Head of caudate nucleus (tissue), 42 donors: ENCODE results near the gene NOS1AP.

ENCODE experiments used
- DNase-seq, 42 donors: peaks; one replicate each; pipeline versions ENCODE4 v3.0.0 to v3.0.0-alpha.2; 2020 to 2021; ENCODE audit warnings: mixed read lengths in 7 of 42
- intact Hi-C: fragments of 100-400 bp; cut with DNase I; formaldehyde crosslinking; loops from one replicate; pipeline ENCODE4 v1.15.0; 2022

Gene NOS1AP

GRCh38 chr1:162228586-162228985 is 159.1 kb downstream of the NOS1AP start:
- intact Hi-C loops = no loop called here

GRCh38 chr1:162229549-162229948 is 160.1 kb downstream of the NOS1AP start:
- DNase-seq = no peak
- intact Hi-C loops = no loop called here

More at GRCh38 chr1:162228586-162228985, 159.1 kb downstream of the NOS1AP start:
- no peak for DNase-seq

GRCh38 chr1:162230096-162230495 is 160.6 kb downstream of the NOS1AP start:
- DNase-seq = peak in 26 of 42 donors; percentile 12 to 63 (median 40)

GRCh38 chr1:162230517-162230916 is 161.0 kb downstream of the NOS1AP start:
- intact Hi-C loops = no loop called here
- DNase-seq = no peak

More at GRCh38 chr1:162230096-162230495, 160.6 kb downstream of the NOS1AP start:
- intact Hi-C loops = no loop called here

- intact Hi-C loops = no loop called here
- no peak for DNase-seq
Measured at GRCh38 chr1:162232034-162232711, 162.7 kb downstream of the NOS1AP start.

- DNase-seq = no peak
- intact Hi-C loops = no loop called here
Measured at GRCh38 chr1:162233066-162233465, 163.6 kb downstream of the NOS1AP start.

- intact Hi-C loops = no loop called here
- no peak for DNase-seq
Measured at GRCh38 chr1:162233937-162234336, 164.4 kb downstream of the NOS1AP start.

GRCh38 chr1:162234571-162234970 is 165.1 kb downstream of the NOS1AP start:
- no peak for DNase-seq
- intact Hi-C loops = no loop called here

- intact Hi-C loops = no loop called here
Measured at GRCh38 chr1:162235241-162235800, 165.8 kb downstream of the NOS1AP start.

GRCh38 chr1:162236201-162236600 is 166.7 kb downstream of the NOS1AP start:
- intact Hi-C loops = no loop called here
- no peak for DNase-seq

More at GRCh38 chr1:162235241-162235800, 165.8 kb downstream of the NOS1AP start:
- DNase-seq = no peak

GRCh38 chr1:162236618-162237017 is 167.1 kb downstream of the NOS1AP start:
- no peak for DNase-seq
- intact Hi-C loops = no loop called here

- DNase-seq = no peak
- intact Hi-C loops = no loop called here
Measured at GRCh38 chr1:162240577-162240976, 171.1 kb downstream of the NOS1AP start.

GRCh38 chr1:162242804-162243203 is 173.3 kb downstream of the NOS1AP start:
- intact Hi-C loops = no loop called here
- DNase-seq = no peak

GRCh38 chr1:162248854-162249535 is 179.5 kb downstream of the NOS1AP start:
- intact Hi-C loops = no loop called here
- peak in 21 of 42 donors; percentile 3 to 59 (median 26) for DNase-seq

GRCh38 chr1:162250004-162250730 is 180.7 kb downstream of the NOS1AP start:
- intact Hi-C loops = no loop called here
- DNase-seq = no peak

- intact Hi-C loops = no loop called here
- DNase-seq = no peak
Measured at GRCh38 chr1:162251102-162251501, 181.6 kb downstream of the NOS1AP start.

- DNase-seq = no peak
- intact Hi-C loops = no loop called here
Measured at GRCh38 chr1:162252214-162252613, 182.7 kb downstream of the NOS1AP start.

GRCh38 chr1:162253790-162254189 is 184.3 kb downstream of the NOS1AP start:
- intact Hi-C loops = no loop called here
- no peak for DNase-seq

GRCh38 chr1:162256287-162256686 is 186.8 kb downstream of the NOS1AP start:
- no peak for DNase-seq
- intact Hi-C loops = no loop called here

- no peak for DNase-seq
- intact Hi-C loops = no loop called here
Measured at GRCh38 chr1:162258394-162258793, 188.9 kb downstream of the NOS1AP start.
